MM.1S (cell line): Measurements from ENCODE around the gene COL27A1.

Experiments used
- DNase-seq: peaks from one replicate; pipeline ENCODE4 v3.0.0-alpha.2; 2015
- H2AFZ ChIP-seq: fragments of 300-600 bp; sonication (generic); 2 replicates; pipeline ENCODE4 v1.6.0; 2016; ENCODE audit warnings: antibody characterized with exemption, low read length
- H3F3A ChIP-seq: fragments of 300-600 bp; sonication (generic); 2 replicates; pipeline ENCODE4 v1.6.1; 2016; ENCODE audit warnings: mild to moderate bottlenecking, antibody characterized with exemption, low read length, moderate library complexity, mixed read lengths; ENCODE audit not compliant: insufficient read depth
- H3K27ac ChIP-seq: fragments of 300-600 bp; sonication (generic); 2 replicates; pipeline ENCODE4 v1.5.1; 2016; ENCODE audit warnings: mild to moderate bottlenecking, low read length
- H3K27me3 ChIP-seq: fragments of 300-600 bp; sonication (generic); replicated peaks from 2 replicates; pipeline ENCODE4 v1.6.0; 2016; ENCODE audit warnings: low read length; ENCODE audit not compliant: insufficient read depth
- H3K36me3 ChIP-seq: fragments of 300-600 bp; sonication (generic); replicated peaks from 2 replicates; pipeline ENCODE4 v1.6.1; 2016; ENCODE audit warnings: mild to moderate bottlenecking, low read length, mixed read lengths; ENCODE audit not compliant: insufficient read depth
- H3K4me1 ChIP-seq: fragments of 300-600 bp; sonication (generic); 2 replicates; pipeline ENCODE4 v1.6.1; 2016; ENCODE audit warnings: low read length, mixed read lengths
- H3K4me2 ChIP-seq: fragments of 300-600 bp; sonication (generic); 2 replicates; pipeline ENCODE4 v1.6.0; 2016; ENCODE audit warnings: low read depth, low read length
- H3K4me3 ChIP-seq: fragments of 300-600 bp; sonication (generic); 2 replicates; pipeline ENCODE4 v1.5.1; 2016; ENCODE audit warnings: low read length, mixed read lengths
- H3K79me2 ChIP-seq: fragments of 300-600 bp; sonication (generic); 2 replicates; pipeline ENCODE4 v1.6.1; 2016; ENCODE audit warnings: mixed run types, low read length, mixed read lengths
- H3K9ac ChIP-seq: fragments of 300-600 bp; sonication (generic); 2 replicates; pipeline ENCODE4 v1.6.1; 2016; ENCODE audit warnings: low read length, mixed read lengths
- H3K9me2 ChIP-seq: fragments of 300-600 bp; sonication (generic); replicated peaks from 2 replicates; pipeline ENCODE4 v1.6.1; 2016; ENCODE audit warnings: mild to moderate bottlenecking, low read length, mixed read lengths; ENCODE audit not compliant: insufficient read depth
- H3K9me3 ChIP-seq: fragments of 300-600 bp; sonication (generic); replicated peaks from 2 replicates; pipeline ENCODE4 v1.6.1; 2016; ENCODE audit warnings: mild to moderate bottlenecking, low read length, mixed read lengths; ENCODE audit not compliant: insufficient read depth
- H4K20me1 ChIP-seq: fragments of 300-600 bp; sonication (generic); 2 replicates; pipeline ENCODE4 v1.6.1; 2016; ENCODE audit warnings: mild to moderate bottlenecking, low read length, moderate library complexity, mixed read lengths; ENCODE audit not compliant: insufficient read depth
- EZH2 ChIP-seq: fragments of 300-600 bp; sonication (generic); optimal IDR thresholded peaks from 2 replicates; pipeline ENCODE3; 2017; ENCODE audit warnings: low read depth, mild to moderate bottlenecking, antibody characterized with exemption, low read length, mixed read lengths
- EZH2phosphoT487 ChIP-seq: fragments of 300-600 bp; sonication (generic); IDR thresholded peaks from 2 replicates; pipeline ENCODE4 v1.6.1; 2018; ENCODE audit warnings: antibody characterized with exemption, low read length
- TF ChIP-seq, protein P1 (sequence below): fragments of 300-600 bp; sonication (generic); IDR thresholded peaks from 2 replicates; pipeline ENCODE4 v1.5.1; 2016; ENCODE audit warnings: antibody characterized with exemption, low read length, mixed read lengths

Gene COL27A1

DNA sequence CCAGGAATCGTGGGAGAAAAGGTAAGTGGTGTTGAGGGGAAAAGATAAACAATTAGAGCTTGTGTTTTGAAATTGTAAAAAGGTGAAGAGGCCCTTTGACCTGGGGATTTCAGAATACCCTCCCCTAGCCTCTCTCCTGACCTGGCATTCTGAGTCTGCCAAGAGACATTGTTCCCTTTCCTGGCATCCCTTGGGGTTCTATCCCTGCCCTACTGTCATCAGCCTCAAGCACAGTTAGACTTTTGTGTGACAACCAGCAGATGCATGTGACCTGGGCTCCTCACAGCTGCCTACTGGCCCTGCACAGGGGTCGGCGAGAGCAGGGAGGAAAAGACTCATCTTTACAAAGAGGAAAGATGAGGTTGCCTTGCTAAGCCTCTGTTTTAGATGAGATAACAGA lies 95.3 kb downstream of the COL27A1 start:
- H3K36me3 ChIP-seq = no peaks in the 10 kb centered on the region
- H3K4me3 ChIP-seq = no peak overlapping the region
- no peaks in the 10 kb centered on the region for H3K79me2 ChIP-seq
- no peaks in the 10 kb centered on the region for H3K9me3 ChIP-seq
- no peak overlapping the region for H3K27ac ChIP-seq
- no peak overlapping the region for H3K9ac ChIP-seq
- TF ChIP-seq EZH2 (no peak), EZH2phosphoT487 (no peak)
- H4K20me1 ChIP-seq = no peaks in the 10 kb centered on the region
- DNase-seq = no peak
- no peak overlapping the region for H2AFZ ChIP-seq
- H3K9me2 ChIP-seq = no peaks in the 10 kb centered on the region
- no peaks in the 10 kb centered on the region for H3K4me1 ChIP-seq
- no peaks in the 10 kb centered on the region for H3F3A ChIP-seq
- H3K27me3 ChIP-seq = 0 out of 2 replicates have a peak, but pooled peaks cover 7% of the 10 kb centered on the region
- H3K4me2 ChIP-seq = no peak overlapping the region

GRCh38 chr9:114252394-114252793 lies 97.1 kb downstream of the COL27A1 start:
- Histone ChIP-seq H3F3A (no peaks in the 10 kb centered on the region), H3K27ac (no peak overlapping the region), H3K27me3 (peaks cover 10% of the 10 kb centered on the region; the same call in 1 of the 2 replicates), H2AFZ (no peak overlapping the region), H4K20me1 (no peaks in the 10 kb centered on the region), H3K9me2 (no peaks in the 10 kb centered on the region), H3K36me3 (no peaks in the 10 kb centered on the region), H3K4me2 (no peak overlapping the region), H3K4me3 (no peak overlapping the region), H3K79me2 (no peaks in the 10 kb centered on the region), H3K4me1 (no peaks in the 10 kb centered on the region), H3K9ac (no peak overlapping the region), H3K9me3 (no peaks in the 10 kb centered on the region)
- no peak for DNase-seq
- TF ChIP-seq, protein P1, sequence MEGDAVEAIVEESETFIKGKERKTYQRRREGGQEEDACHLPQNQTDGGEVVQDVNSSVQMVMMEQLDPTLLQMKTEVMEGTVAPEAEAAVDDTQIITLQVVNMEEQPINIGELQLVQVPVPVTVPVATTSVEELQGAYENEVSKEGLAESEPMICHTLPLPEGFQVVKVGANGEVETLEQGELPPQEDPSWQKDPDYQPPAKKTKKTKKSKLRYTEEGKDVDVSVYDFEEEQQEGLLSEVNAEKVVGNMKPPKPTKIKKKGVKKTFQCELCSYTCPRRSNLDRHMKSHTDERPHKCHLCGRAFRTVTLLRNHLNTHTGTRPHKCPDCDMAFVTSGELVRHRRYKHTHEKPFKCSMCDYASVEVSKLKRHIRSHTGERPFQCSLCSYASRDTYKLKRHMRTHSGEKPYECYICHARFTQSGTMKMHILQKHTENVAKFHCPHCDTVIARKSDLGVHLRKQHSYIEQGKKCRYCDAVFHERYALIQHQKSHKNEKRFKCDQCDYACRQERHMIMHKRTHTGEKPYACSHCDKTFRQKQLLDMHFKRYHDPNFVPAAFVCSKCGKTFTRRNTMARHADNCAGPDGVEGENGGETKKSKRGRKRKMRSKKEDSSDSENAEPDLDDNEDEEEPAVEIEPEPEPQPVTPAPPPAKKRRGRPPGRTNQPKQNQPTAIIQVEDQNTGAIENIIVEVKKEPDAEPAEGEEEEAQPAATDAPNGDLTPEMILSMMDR = no peak
- TF ChIP-seq EZH2 (no peak), EZH2phosphoT487 (no peak)

DNA sequence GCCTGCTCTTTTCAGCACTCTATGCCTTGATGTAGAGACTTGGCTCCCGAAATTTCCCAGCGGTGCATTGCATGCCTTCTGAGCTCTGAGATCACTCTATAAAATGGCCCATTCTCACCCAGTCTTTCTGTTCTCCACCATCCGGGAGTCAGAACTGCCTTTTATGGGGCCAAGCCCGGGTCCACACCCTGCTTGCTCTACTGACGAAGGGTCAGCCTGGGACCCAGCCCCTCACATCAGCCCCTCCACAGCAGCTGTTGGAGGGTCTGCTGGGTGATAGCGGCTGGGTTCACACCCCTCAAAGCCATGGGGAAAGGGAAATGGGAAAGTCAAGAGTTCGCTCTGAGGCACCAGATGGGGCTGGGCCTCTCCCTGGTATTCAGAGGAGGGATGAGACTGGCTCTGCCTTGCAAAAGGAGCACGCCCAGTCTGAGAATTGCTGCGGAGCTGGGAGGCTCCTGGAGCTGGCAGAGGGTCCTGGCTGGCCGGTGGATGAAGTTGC lies 101.5 kb downstream of the COL27A1 start:
- H3K9me3 ChIP-seq = no peaks in the 10 kb centered on the region
- H3K4me3 ChIP-seq = no peak overlapping the region
- TF ChIP-seq EZH2 (no peak), EZH2phosphoT487 (no peak)
- TF ChIP-seq, protein P1 = no peak

DNA sequence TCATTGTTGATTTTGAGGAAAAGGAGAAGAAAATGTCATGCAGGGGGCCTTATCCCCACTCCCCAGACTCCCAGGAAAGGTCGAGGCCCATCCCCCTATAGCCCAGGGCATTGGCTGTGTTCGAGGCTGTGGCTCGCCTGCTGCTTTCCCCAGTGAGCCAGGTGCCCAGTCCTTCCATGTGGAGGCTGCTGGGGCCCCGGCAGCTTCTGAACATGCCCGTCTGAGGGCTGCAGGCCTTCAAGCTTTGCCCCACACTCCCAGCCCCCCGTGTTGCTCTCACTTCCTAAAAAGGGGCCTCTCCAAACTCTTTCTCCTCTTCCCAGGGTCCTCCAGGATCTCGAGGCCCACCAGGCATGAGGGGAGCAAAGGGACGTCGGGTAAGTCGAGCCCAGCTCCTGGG lies 102.9 kb downstream of the COL27A1 start:
- Histone ChIP-seq H3K9ac (no peak overlapping the region), H3K4me1 (no peaks in the 10 kb centered on the region), H3K9me3 (no peaks in the 10 kb centered on the region), H3F3A (no peaks in the 10 kb centered on the region), H2AFZ (no peak overlapping the region), H4K20me1 (no peaks in the 10 kb centered on the region), H3K79me2 (no peaks in the 10 kb centered on the region), H3K9me2 (no peaks in the 10 kb centered on the region), H3K4me2 (no peak overlapping the region), H3K27me3 (peaks cover 4% of the 10 kb centered on the region; the same call in 1 of the 2 replicates), H3K4me3 (no peak overlapping the region), H3K36me3 (no peaks in the 10 kb centered on the region), H3K27ac (no peak overlapping the region)
- TF ChIP-seq EZH2phosphoT487 (no peak), EZH2 (no peak)
- TF ChIP-seq, protein P1 = no peak
- no peak for DNase-seq

More for the DNA sequence above, 101.5 kb downstream of the COL27A1 start:
- Histone ChIP-seq H3K36me3 (no peaks in the 10 kb centered on the region), H3K27me3 (peaks cover 4% of the 10 kb centered on the region; the same call in 1 of the 2 replicates), H3K4me2 (no peak overlapping the region), H3K9ac (no peak overlapping the region), H3F3A (no peaks in the 10 kb centered on the region), H2AFZ (no peak overlapping the region), H3K9me2 (no peaks in the 10 kb centered on the region), H4K20me1 (no peaks in the 10 kb centered on the region), H3K27ac (no peak overlapping the region), H3K4me1 (no peaks in the 10 kb centered on the region), H3K79me2 (no peaks in the 10 kb centered on the region)
- no peak for DNase-seq
